HG03342 (cell line): ENCODE data around the gene PRDX2.
A peak's percentile ranks its signal among the peaks of the same experiment; 100 is the strongest.
"Not testable (repeated sequence)": the region's sequence is repeated elsewhere in the genome, so short reads cannot be mapped to it uniquely, and the experiment has no call there.

Experiments
- ATAC-seq: cut with Tn5 transposase; IDR thresholded peaks from one replicate; pipeline ENCODE4 v1.9.1; 2021; ENCODE audit warnings: mild to moderate bottlenecking, moderate library complexity; ENCODE audit not compliant: unreplicated experiment

The PRDX2 gene

GRCh38 chr19:12825254-12826131 is 23.9 kb upstream of the PRDX2 start:
- ATAC-seq = no peak

- ATAC-seq = no peak
These were observed 20.2 kb upstream of the PRDX2 start for GRCh38 chr19:12821761-12822160.

- ATAC-seq = not testable (repeated sequence)
These were observed 16.2 kb upstream of the PRDX2 start for GRCh38 chr19:12817810-12818209.

GRCh38 chr19:12817188-12817587 is 15.6 kb upstream of the PRDX2 start:
- ATAC-seq = not testable (repeated sequence)

- no peak for ATAC-seq
These were observed 13.5 kb upstream of the PRDX2 start for GRCh38 chr19:12815088-12815487.

- ATAC-seq = peak; percentile 80
These were observed 4.9 kb upstream of the PRDX2 start, which contains the start of gene RNASEH2A for GRCh38 chr19:12806242-12807081. Gene RNASEH2A, plus strand, starts transcription at chr19:12806584. Its CDS starts 90 bp downstream, at chr19:12806674.

- ATAC-seq = no peak
These were observed 2.5 kb upstream of the PRDX2 start for GRCh38 chr19:12804051-12804450.

- ATAC-seq = no peak
These were observed 887 bp upstream of the PRDX2 start for GRCh38 chr19:12802267-12803106.

- no peak for ATAC-seq
These were observed 606 bp downstream of the PRDX2 start for GRCh38 chr19:12800923-12801465.

- ATAC-seq = no peak
These were observed 1.2 kb downstream of the PRDX2 start for GRCh38 chr19:12800466-12800770.

- ATAC-seq = no peak
These were observed 1.7 kb downstream of the PRDX2 start for GRCh38 chr19:12799742-12800465.

GRCh38 chr19:12797607-12798006 is 4.0 kb downstream of the PRDX2 start:
- not testable (repeated sequence) for ATAC-seq

GRCh38 chr19:12797141-12797587 is 4.4 kb downstream of the PRDX2 start:
- no peak for ATAC-seq

- no peak for ATAC-seq
These were observed 5.2 kb downstream of the PRDX2 start for GRCh38 chr19:12796146-12797071.

GRCh38 chr19:12794971-12795381 is 6.6 kb downstream of the PRDX2 start:
- no peak for ATAC-seq

- no peak for ATAC-seq
These were observed 7.2 kb downstream of the PRDX2 start for GRCh38 chr19:12794196-12794941.

- peak; percentile 31 for ATAC-seq
These were observed 8.1 kb downstream of the PRDX2 start for GRCh38 chr19:12793290-12794195.
